Kidney glomerular epithelial cell (primary cell): ENCODE data around the gene NNAT.

ENCODE experiments used
- DNase-seq: peaks from one replicate; lab custom pipeline; 2025; lab: John Stamatoyannopoulos, UW

Gene NNAT

GRCh38 chr20:37502654-37503053 lies 18.4 kb upstream of the NNAT start:
- no peak for DNase-seq

GRCh38 chr20:37503256-37503927 lies 17.7 kb upstream of the NNAT start:
- DNase-seq, result no peak

GRCh38 chr20:37504404-37505096 lies 16.5 kb upstream of the NNAT start:
- no peak for DNase-seq

GRCh38 chr20:37505263-37506151 lies 15.5 kb upstream of the NNAT start:
- DNase-seq, result no peak

DNA sequence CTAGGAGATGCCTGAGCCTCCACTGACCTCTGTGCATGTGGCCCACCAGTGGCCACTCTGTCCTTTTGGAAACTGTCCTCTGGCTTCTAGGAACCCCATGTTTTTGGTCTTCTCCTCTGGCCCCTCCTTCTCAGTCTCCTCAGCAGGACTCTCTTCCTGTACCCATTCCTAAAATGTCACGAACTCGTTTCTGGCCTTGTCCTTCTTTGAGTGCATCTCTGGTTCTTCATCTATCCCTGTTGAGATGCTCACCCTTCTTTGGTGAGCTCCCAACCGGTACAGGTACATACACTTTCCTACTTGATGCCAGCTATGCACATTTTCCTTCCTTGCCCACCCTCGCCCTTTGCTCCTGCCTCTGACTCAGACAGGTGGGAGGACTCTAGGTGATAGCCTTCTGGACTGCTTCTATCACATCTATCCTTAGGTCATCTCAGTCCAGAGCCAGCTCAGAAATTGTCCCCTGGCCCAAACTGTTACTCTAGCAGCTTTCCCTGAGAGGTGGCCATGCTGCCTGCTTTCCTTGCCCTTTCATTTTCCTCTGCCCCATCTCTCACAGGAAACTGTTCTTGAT lies 14.8 kb upstream of the NNAT start:
- DNase-seq, result no peak

DNA sequence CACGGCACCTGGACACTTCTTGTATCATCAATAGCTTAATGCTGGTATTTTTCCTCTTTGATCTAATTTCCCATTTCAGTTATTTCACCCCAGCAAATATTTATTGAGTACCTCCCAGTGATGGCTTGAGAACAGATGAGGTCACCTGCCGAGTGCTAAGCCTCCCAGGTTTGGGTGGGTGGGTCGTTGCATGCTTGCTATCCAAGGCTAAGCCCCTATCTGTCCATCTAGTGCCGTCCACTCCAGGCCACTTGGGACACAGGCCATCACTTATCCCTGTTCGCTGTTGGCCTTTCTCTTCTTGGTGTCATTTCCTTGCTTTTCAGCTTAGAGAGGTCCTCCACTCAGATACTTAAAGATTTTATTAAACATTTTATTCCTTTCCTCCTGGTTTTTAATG lies 10.8 kb upstream of the NNAT start:
- no peak for DNase-seq

GRCh38 chr20:37511610-37512275 lies 9.3 kb upstream of the NNAT start:
- no peak for DNase-seq

- DNase-seq, result no peak
Observed at GRCh38 chr20:37513779-37514359, 7.2 kb upstream of the NNAT start.

DNA sequence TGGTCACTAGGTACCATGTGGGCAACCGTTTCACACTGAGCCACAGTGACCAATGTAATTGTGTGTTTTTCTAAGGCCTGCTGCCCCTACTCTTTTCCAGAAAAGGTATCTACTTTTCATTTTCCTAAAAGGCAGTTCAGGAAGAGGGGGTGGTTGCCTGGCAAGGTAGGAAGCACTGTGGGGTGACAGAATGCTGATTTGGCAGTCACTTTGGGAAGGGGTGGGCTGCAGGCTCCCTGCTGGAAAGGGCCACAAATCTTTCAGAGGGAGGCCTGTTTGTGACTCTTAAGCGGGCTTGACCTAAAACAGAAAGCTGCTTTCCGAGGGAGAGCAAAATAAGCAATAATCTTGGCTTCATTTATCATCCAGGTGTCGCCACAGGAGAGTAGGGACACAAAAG lies 5.2 kb upstream of the NNAT start:
- DNase-seq, result no peak

GRCh38 chr20:37516811-37517750 lies 4.0 kb upstream of the NNAT start:
- no peak for DNase-seq

GRCh38 chr20:37518059-37518458 lies 3.0 kb upstream of the NNAT start:
- no peak for DNase-seq

- no peak for DNase-seq
Observed at GRCh38 chr20:37518606-37519507, 2.2 kb upstream of the NNAT start.

- DNase-seq, result no peak
Observed at GRCh38 chr20:37519508-37520418, 1.3 kb upstream of the NNAT start.

GRCh38 chr20:37520419-37520955 lies 563 bp upstream of the NNAT start:
- DNase-seq, result no peak

GRCh38 chr20:37522260-37523011 lies 1.4 kb downstream of the NNAT start:
- no peak for DNase-seq

DNA sequence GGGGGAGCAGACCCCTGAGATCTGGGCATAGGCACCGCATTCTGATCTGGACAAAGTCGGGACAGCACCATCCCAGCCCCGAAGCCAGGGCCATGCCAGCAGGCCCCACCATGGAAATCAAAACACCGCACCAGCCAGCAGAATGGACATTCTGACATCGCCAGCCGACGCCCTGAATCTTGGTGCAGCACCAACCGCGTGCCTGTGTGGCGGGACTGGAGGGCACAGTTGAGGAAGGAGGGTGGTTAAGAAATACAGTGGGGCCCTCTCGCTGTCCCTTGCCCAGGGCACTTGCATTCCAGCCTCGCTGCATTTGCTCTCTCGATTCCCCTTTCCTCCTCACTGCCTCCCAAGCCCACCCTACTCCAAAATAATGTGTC lies 2.0 kb downstream of the NNAT start:
- DNase-seq, result no peak
